Measurements from ENCODE around the gene R3HDM4. TPM values are rescaled to one million over a fixed set of nuclear protein-coding genes. Genes with fewer than 3 reads are reported as not detected.
A peak's percentile ranks its signal among the peaks of the same experiment; 100 is the strongest.

The R3HDM4 gene
- total RNA-seq, 2 donors from 2014 or later = 78.5 to 79.3 TPM

DNA sequence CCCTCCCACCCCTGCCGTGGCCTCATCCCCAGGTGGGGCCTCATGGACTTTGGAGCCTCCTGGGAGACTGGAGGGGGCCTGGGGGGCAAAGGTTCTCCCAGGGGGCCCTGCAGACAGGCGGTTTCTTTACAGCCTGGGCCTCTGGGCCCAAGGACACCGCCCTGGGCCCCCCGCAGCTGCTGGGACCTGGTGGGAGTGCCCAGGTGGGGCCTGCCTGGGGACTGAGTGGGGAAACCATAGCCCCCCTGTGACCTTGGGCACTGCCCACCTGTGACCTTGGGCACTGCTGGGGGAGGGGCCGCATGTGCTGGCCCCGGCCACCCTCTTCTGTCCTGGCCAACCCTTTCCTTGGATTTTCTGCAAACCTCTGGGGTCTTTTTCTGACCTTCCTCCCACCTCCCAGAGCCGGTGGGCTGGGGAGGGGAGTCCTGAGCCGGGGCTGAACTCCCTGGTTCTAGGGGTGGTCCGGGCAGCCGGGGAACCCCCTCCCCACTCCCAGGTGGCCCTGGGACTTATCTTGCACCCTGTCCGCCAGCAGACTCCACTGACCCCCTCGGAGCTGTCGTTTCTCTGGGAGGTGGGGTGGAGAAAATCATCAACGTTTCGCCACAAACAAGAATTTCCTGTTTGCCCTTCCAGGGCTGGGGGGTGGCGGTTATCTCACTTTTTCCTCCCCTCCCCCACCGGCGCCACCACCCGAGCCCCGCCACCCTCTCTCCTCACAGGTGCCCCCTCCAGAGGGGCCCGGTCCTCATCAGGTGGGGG, 39.8 kb upstream of the R3HDM4 start:
- Mint-ChIP-seq H3K27me3 (no peaks in the 10 kb centered on the region), H3K36me3 (ENCODE audit: low read depth) (no peaks in the 10 kb centered on the region), H3K4me1 (no peaks in the 10 kb centered on the region), H3K27ac (no peak overlapping the region), H3K4me3 (peak overlapping the region; percentile 20), H3K9me3 (no peaks in the 10 kb centered on the region)
- no peak for ATAC-seq (replicated peaks)

DNA sequence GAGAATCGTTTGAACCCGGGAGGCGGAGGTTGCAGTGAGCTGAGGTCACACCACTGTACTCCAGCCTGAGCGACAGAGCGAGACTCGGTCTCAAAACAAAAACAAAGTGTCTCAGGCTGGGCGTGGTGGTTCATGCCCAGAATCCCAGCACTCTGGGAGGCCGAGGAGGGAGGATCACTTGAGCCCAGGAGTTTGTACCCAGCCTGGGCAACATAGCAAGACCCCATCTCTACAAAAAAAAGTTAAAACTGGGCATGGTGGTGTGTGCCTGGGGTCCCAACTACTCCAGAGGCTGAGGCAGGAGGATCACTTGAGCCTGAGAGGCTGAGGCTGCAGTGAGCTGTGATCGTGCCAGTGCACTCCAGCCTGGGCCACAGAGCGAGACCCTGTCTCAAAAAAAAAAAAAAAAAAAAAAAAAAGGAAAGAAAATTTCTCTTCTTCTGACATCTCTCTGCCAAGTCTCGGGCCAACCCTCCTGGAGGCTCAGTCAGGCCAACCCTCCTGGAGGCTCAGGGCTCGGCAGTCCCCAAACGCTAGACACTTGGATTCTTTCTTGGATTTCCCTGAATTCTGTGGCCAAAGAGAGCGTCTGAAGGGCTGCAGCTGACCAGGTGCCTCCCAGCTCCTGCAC, 39.1 kb upstream of the R3HDM4 start:
- Mint-ChIP-seq H3K27me3 (no peaks in the 10 kb centered on the region), H3K27ac (no peak overlapping the region), H3K36me3 (ENCODE audit: low read depth) (no peaks in the 10 kb centered on the region)

GRCh38 chr19:950352-951066, 37.5 kb upstream of the R3HDM4 start:
- H3K4me1 Mint-ChIP-seq = no peaks in the 10 kb centered on the region
- no peak for ATAC-seq (replicated peaks)
- H3K36me3 Mint-ChIP-seq (ENCODE audit: low read depth) = no peaks in the 10 kb centered on the region
- no peak overlapping the region for H3K4me3 Mint-ChIP-seq
- no peaks in the 10 kb centered on the region for H3K27me3 Mint-ChIP-seq
- no peaks in the 10 kb centered on the region for H3K9me3 Mint-ChIP-seq
- no peak overlapping the region for H3K27ac Mint-ChIP-seq

More for the DNA sequence above, 39.1 kb upstream of the R3HDM4 start:
- ATAC-seq (replicated peaks) = no peak
- Mint-ChIP-seq H3K4me3 (peak overlapping the region; percentile 59), H3K4me1 (no peaks in the 10 kb centered on the region), H3K9me3 (no peaks in the 10 kb centered on the region)

- Mint-ChIP-seq H3K27ac (no peak overlapping the region), H3K4me1 (no peaks in the 10 kb centered on the region), H3K4me3 (no peak overlapping the region), H3K9me3 (no peaks in the 10 kb centered on the region), H3K36me3 (ENCODE audit: low read depth) (no peaks in the 10 kb centered on the region), H3K27me3 (no peaks in the 10 kb centered on the region)
- ATAC-seq (replicated peaks) = no peak
Measured at GRCh38 chr19:948842-949496, 36.0 kb upstream of the R3HDM4 start.

GRCh38 chr19:947707-948539, 34.9 kb upstream of the R3HDM4 start:
- peak; percentile 69 for ATAC-seq (replicated peaks)
- Mint-ChIP-seq H3K9me3 (no peaks in the 10 kb centered on the region), H3K4me3 (no peak overlapping the region), H3K4me1 (no peaks in the 10 kb centered on the region), H3K27ac (no peak overlapping the region), H3K36me3 (ENCODE audit: low read depth) (no peaks in the 10 kb centered on the region), H3K27me3 (no peaks in the 10 kb centered on the region)

DNA sequence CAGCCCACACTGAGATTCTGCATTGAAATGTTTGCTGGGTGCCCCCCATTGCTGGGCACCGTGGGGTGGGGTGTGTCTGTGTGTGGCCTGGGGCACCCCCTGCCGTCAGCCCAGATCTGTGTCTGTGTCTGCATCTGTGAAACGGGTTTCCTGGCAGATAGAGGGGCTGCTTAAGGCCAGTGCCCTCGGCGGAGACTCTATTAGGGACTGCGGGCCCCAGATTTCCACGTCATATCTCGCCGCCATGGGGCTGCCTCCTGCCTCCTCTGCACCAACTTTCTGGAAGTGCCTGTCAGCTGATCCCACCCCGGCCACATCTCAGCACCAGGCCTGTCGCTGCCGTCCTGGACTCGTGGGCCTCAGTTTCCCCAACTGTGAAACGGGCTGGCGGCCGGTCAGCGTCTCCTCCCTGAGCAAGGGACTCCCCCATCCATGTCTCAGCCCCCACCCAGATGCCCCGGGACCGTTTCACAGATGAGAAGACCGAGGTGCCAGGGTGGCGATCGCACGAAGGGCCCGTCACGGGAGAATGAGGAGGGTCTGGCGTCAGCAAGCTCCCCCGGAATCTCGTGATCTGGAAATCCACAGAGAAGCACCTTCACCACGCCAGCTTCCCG, 34.2 kb upstream of the R3HDM4 start:
- no peak overlapping the region for H3K4me3 Mint-ChIP-seq
- ATAC-seq (replicated peaks) = no peak
- no peak overlapping the region for H3K27ac Mint-ChIP-seq
- no peaks in the 10 kb centered on the region for H3K4me1 Mint-ChIP-seq
- no peaks in the 10 kb centered on the region for H3K9me3 Mint-ChIP-seq
- H3K27me3 Mint-ChIP-seq = no peaks in the 10 kb centered on the region
- H3K36me3 Mint-ChIP-seq (ENCODE audit: low read depth) = no peaks in the 10 kb centered on the region

DNA sequence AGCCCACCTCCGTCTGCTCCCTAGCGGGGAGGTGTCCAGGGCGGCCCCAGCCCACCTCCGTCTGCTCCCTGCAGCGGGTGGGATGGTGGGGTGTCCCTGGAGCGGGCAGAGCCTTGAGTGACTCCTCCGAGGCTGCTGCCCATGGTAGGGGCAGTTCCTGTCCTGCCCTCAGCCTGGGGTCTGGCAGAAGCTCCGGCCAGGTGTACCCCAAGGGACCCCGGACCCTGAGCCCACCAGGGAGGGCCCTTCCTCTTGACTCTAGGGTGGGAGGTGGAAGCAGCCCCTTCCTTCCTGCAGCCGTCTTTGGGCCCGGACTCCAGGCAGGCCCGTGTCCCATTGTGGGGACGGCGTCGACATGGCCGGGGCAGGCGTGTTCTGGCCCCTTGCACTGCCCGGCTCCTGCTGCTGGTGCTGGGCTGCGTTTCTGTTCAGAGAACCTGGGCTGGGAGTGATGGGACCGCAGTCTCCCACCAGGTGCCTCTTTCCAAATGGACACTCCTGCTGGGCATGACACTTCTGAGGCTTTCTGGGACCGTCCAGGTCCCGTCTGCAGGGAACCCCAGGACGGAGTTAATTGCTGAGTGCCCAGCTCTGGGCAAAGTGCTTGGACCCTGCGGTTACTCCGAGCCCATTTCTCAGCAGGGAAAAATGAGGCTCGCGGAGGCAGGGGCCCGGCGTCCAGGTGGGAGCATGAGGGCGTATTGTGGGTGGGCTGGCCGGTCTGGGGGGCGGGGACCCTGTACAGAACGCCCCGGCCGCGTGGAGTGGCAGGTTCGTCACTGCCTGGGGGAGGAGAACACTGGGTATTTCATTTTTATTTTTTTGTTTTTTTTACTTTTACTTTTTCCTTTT, 32.6 kb upstream of the R3HDM4 start:
- Mint-ChIP-seq H3K4me3 (no peak overlapping the region), H3K36me3 (ENCODE audit: low read depth) (peaks cover 9% of the 10 kb centered on the region), H3K27ac (no peak overlapping the region), H3K27me3 (no peaks in the 10 kb centered on the region), H3K9me3 (no peaks in the 10 kb centered on the region), H3K4me1 (peaks cover 5% of the 10 kb centered on the region)
- no peak for ATAC-seq (replicated peaks)

GRCh38 chr19:944663-945241, 31.7 kb upstream of the R3HDM4 start:
- Mint-ChIP-seq H3K9me3 (no peaks in the 10 kb centered on the region), H3K4me1 (peaks cover 11% of the 10 kb centered on the region), H3K27me3 (no peaks in the 10 kb centered on the region), H3K36me3 (ENCODE audit: low read depth) (peaks cover 17% of the 10 kb centered on the region), H3K27ac (no peak overlapping the region), H3K4me3 (no peak overlapping the region)
- ATAC-seq (replicated peaks) = no peak

- Mint-ChIP-seq H3K4me1 (peaks cover 11% of the 10 kb centered on the region), H3K9me3 (no peaks in the 10 kb centered on the region), H3K36me3 (ENCODE audit: low read depth) (peaks cover 22% of the 10 kb centered on the region), H3K27me3 (no peaks in the 10 kb centered on the region), H3K4me3 (no peak overlapping the region), H3K27ac (no peak overlapping the region)
- ATAC-seq (replicated peaks) = no peak
Measured at GRCh38 chr19:944171-944567, 31.1 kb upstream of the R3HDM4 start.

DNA sequence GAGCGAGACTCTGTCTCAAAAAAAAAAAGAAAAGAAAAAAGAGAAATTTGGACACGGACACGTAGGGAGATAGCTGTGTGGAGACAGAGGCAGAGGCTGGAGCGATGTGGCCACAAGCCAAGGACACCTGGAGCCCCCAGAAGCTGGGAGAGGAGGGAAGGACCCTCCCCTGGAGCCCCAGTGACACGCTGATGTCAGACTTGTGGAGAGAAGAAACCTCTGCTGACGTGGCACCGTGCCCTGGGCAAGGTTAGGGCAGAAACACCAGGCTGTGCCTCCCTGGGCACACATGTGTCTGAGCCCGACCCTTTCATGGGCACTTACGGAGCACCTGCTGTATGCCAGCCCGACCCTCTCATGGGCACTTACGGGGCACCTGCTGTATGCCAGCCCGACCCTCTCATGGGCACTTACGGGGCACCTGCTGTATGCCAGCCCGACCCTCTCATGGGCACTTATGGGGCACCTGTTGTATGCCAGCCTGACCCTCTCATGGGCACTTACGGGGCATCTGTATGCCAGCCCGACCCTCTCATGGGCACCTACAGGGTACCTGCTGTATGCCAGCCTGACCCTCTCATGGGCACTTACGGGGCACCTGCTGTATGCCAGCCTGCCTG, 30.6 kb upstream of the R3HDM4 start:
- Mint-ChIP-seq H3K36me3 (ENCODE audit: low read depth) (peaks cover 22% of the 10 kb centered on the region), H3K4me1 (peaks cover 11% of the 10 kb centered on the region), H3K9me3 (no peaks in the 10 kb centered on the region), H3K4me3 (no peak overlapping the region), H3K27me3 (no peaks in the 10 kb centered on the region), H3K27ac (no peak overlapping the region)
- no peak for ATAC-seq (replicated peaks)

GRCh38 chr19:942133-942645, 29.2 kb upstream of the R3HDM4 start:
- H3K4me1 Mint-ChIP-seq = peaks cover 11% of the 10 kb centered on the region
- no peak overlapping the region for H3K27ac Mint-ChIP-seq
- peak overlapping the region; percentile 85 for H3K4me3 Mint-ChIP-seq
- ATAC-seq (replicated peaks) = no peak
- H3K9me3 Mint-ChIP-seq = no peaks in the 10 kb centered on the region
- no peaks in the 10 kb centered on the region for H3K27me3 Mint-ChIP-seq
- peaks cover 32% of the 10 kb centered on the region for H3K36me3 Mint-ChIP-seq (ENCODE audit: low read depth)
